HG03565 (cell line): ENCODE results near the gene TCF7L2.

ENCODE experiments used
- ATAC-seq: cut with Tn5 transposase; IDR thresholded peaks from one replicate; pipeline ENCODE4 v1.9.1; 2021; ENCODE audit warnings: mild to moderate bottlenecking, moderate library complexity; ENCODE audit not compliant: unreplicated experiment

Gene TCF7L2

GRCh38 chr10:113020838-113021237 is 70.8 kb downstream of the TCF7L2 start:
- ATAC-seq = no peak

- ATAC-seq = no peak
Measured at GRCh38 chr10:113021268-113022040, 71.4 kb downstream of the TCF7L2 start.

- ATAC-seq = no peak
Measured at GRCh38 chr10:113022265-113022664, 72.2 kb downstream of the TCF7L2 start.

- no peak for ATAC-seq
Measured at GRCh38 chr10:113023017-113023416, 73.0 kb downstream of the TCF7L2 start.

GRCh38 chr10:113024930-113025329 is 74.9 kb downstream of the TCF7L2 start:
- no peak for ATAC-seq

- no peak for ATAC-seq
Measured at GRCh38 chr10:113025487-113025886, 75.4 kb downstream of the TCF7L2 start.

- no peak for ATAC-seq
Measured at GRCh38 chr10:113026679-113027078, 76.6 kb downstream of the TCF7L2 start.

GRCh38 chr10:113027230-113027573 is 77.2 kb downstream of the TCF7L2 start:
- no peak for ATAC-seq

GRCh38 chr10:113027574-113028455 is 77.8 kb downstream of the TCF7L2 start:
- no peak for ATAC-seq

- no peak for ATAC-seq
Measured at GRCh38 chr10:113028456-113029440, 78.7 kb downstream of the TCF7L2 start.

- no peak for ATAC-seq
Measured at GRCh38 chr10:113030453-113030852, 80.4 kb downstream of the TCF7L2 start.

- ATAC-seq = no peak
Measured at GRCh38 chr10:113031147-113031546, 81.1 kb downstream of the TCF7L2 start.

- ATAC-seq = no peak
Measured at GRCh38 chr10:113033991-113034390, 83.9 kb downstream of the TCF7L2 start.

GRCh38 chr10:113035732-113036312 is 85.8 kb downstream of the TCF7L2 start:
- no peak for ATAC-seq

- no peak for ATAC-seq
Measured at GRCh38 chr10:113036619-113037018, 86.6 kb downstream of the TCF7L2 start.

GRCh38 chr10:113037218-113037617 is 87.2 kb downstream of the TCF7L2 start:
- ATAC-seq = no peak

GRCh38 chr10:113038183-113038582 is 88.1 kb downstream of the TCF7L2 start:
- ATAC-seq = no peak

- no peak for ATAC-seq
Measured at GRCh38 chr10:113038985-113039384, 88.9 kb downstream of the TCF7L2 start.

- ATAC-seq = no peak
Measured at GRCh38 chr10:113041324-113041723, 91.3 kb downstream of the TCF7L2 start.
